DOHH2 (cell line): ENCODE results near the gene LARGE1.

ENCODE experiments used
- EZH2phosphoT487 ChIP-seq: fragments of 200-600 bp; sonication (generic); IDR thresholded peaks from 2 replicates; pipeline ENCODE4 v1.6.1; 2017; ENCODE audit warnings: borderline replicate concordance, mild to moderate bottlenecking, antibody characterized with exemption, low read length, moderate library complexity, mixed read lengths
- TF ChIP-seq, protein P1 (sequence below): fragments of 200-600 bp; sonication (generic); IDR thresholded peaks from one replicate; pipeline ENCODE4 v1.5.1; 2014; ENCODE audit warnings: antibody characterized with exemption, mild to moderate bottlenecking, low read depth, low read length; ENCODE audit not compliant: poor library complexity, severe bottlenecking

DNA sequence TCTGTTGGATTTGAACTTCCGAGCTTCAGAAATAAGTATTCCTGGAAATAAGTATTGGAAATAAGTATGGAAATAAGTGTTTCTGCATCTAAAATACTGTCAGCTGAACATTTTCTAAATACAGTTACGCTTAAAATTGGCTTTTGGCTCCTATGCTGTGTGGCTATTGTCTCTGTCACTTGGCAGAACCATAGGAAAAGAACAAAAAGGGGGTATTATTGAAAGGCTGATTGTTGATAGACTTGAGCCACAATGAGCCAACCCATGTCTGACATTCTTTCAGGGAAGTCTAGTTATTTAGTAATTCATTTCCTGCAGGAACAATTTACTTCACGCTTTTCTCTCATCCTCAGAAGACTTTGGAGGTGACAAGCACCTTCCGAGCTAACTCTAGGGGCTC lies 32.5 kb upstream of the LARGE1 start:
- TF ChIP-seq, protein P1, sequence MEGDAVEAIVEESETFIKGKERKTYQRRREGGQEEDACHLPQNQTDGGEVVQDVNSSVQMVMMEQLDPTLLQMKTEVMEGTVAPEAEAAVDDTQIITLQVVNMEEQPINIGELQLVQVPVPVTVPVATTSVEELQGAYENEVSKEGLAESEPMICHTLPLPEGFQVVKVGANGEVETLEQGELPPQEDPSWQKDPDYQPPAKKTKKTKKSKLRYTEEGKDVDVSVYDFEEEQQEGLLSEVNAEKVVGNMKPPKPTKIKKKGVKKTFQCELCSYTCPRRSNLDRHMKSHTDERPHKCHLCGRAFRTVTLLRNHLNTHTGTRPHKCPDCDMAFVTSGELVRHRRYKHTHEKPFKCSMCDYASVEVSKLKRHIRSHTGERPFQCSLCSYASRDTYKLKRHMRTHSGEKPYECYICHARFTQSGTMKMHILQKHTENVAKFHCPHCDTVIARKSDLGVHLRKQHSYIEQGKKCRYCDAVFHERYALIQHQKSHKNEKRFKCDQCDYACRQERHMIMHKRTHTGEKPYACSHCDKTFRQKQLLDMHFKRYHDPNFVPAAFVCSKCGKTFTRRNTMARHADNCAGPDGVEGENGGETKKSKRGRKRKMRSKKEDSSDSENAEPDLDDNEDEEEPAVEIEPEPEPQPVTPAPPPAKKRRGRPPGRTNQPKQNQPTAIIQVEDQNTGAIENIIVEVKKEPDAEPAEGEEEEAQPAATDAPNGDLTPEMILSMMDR = no peak
- no peak for TF ChIP-seq EZH2phosphoT487
